Esophagus muscularis mucosa (tissue), 3 donors: ENCODE measurements around the gene PARS2.

Experiments
- POLR2A ChIP-seq: fragments of 450-650 bp; IDR thresholded peaks from one replicate; pipeline ENCODE4 v1.6.1; 2017; ENCODE audit warnings: antibody characterized with exemption, moderate library complexity, mild to moderate bottlenecking, low read depth
- POLR2AphosphoS5 ChIP-seq, 2 donors: sonication (generic); formaldehyde crosslinking; IDR thresholded peaks; one replicate each; pipeline ENCODE4 v1.6.1; 2017; ENCODE audit warnings: antibody characterized with exemption in 2 of 2
- TF ChIP-seq, protein P1 (sequence below), 3 experiments: fragments of 200-600 bp in 2 of 3; fragments of 450-650 bp in 1 of 3; sonication (generic) in 2 of 3; IDR thresholded peaks; one replicate each; pipeline ENCODE4 v1.5.1; 2017 to 2019; ENCODE audit warnings: antibody characterized with exemption in 3 of 3, mild to moderate bottlenecking in 2 of 3, moderate library complexity in 1 of 3

DNA sequence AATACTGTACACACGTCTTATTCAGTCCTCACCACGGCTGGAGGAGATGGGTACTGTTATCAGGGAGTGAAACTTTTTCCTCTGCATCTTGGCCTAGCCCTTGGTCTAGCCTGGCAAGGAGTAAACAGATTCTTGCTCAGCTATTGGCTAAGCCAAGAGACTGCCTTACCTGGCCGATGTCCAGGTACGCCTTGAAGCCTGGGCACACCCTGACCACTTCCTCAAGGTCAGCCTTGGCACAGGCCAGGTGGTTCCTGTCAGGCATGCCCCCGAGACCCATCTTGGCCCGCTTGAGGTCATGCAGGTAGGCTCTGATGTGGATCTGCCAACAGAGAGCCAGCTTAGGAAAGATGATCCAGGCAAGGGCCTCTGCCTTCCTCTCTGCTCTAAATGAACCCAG, 17.8 kb upstream of the PARS2 start:
- TF ChIP-seq POLR2AphosphoS5 (IDR thresholded peaks at IDR 0.05) (no peak), POLR2A (no peak)
- TF ChIP-seq, protein P1, sequence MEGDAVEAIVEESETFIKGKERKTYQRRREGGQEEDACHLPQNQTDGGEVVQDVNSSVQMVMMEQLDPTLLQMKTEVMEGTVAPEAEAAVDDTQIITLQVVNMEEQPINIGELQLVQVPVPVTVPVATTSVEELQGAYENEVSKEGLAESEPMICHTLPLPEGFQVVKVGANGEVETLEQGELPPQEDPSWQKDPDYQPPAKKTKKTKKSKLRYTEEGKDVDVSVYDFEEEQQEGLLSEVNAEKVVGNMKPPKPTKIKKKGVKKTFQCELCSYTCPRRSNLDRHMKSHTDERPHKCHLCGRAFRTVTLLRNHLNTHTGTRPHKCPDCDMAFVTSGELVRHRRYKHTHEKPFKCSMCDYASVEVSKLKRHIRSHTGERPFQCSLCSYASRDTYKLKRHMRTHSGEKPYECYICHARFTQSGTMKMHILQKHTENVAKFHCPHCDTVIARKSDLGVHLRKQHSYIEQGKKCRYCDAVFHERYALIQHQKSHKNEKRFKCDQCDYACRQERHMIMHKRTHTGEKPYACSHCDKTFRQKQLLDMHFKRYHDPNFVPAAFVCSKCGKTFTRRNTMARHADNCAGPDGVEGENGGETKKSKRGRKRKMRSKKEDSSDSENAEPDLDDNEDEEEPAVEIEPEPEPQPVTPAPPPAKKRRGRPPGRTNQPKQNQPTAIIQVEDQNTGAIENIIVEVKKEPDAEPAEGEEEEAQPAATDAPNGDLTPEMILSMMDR (IDR thresholded peaks at IDR 0.05) = no peak
